ENCODE measurements around the gene SLX4IP.

The SLX4IP gene

GRCh38 chr20:10663756-10664155 is 228.7 kb downstream of the SLX4IP start:
- Histone ChIP-seq H3K4me3 (replicated peaks; ENCODE audit: insufficient read depth, low read length) (no peak overlapping the region), H3K27me3 (ENCODE audit: insufficient read depth, poor library complexity, severe bottlenecking) (no peaks in the 10 kb centered on the region), H3K27ac (replicated peaks) (no peak overlapping the region)
- no peak for DNase-seq (ENCODE audit: low read depth in 1 of 2, low spot score in 1 of 2)
- TF ChIP-seq POLR2AphosphoS5 (IDR thresholded peaks at IDR 0.05; ENCODE audit: low read depth) (no peak), CTCF (IDR thresholded peaks at IDR 0.05; ENCODE audit: insufficient read depth, low read length) (no peak), SPI1 (IDR thresholded peaks at IDR 0.05; ENCODE audit: borderline replicate concordance, low read depth) (no peak), GABPA (IDR thresholded peaks at IDR 0.05; ENCODE audit: low read depth) (no peak)
- TF ChIP-seq, protein P1, sequence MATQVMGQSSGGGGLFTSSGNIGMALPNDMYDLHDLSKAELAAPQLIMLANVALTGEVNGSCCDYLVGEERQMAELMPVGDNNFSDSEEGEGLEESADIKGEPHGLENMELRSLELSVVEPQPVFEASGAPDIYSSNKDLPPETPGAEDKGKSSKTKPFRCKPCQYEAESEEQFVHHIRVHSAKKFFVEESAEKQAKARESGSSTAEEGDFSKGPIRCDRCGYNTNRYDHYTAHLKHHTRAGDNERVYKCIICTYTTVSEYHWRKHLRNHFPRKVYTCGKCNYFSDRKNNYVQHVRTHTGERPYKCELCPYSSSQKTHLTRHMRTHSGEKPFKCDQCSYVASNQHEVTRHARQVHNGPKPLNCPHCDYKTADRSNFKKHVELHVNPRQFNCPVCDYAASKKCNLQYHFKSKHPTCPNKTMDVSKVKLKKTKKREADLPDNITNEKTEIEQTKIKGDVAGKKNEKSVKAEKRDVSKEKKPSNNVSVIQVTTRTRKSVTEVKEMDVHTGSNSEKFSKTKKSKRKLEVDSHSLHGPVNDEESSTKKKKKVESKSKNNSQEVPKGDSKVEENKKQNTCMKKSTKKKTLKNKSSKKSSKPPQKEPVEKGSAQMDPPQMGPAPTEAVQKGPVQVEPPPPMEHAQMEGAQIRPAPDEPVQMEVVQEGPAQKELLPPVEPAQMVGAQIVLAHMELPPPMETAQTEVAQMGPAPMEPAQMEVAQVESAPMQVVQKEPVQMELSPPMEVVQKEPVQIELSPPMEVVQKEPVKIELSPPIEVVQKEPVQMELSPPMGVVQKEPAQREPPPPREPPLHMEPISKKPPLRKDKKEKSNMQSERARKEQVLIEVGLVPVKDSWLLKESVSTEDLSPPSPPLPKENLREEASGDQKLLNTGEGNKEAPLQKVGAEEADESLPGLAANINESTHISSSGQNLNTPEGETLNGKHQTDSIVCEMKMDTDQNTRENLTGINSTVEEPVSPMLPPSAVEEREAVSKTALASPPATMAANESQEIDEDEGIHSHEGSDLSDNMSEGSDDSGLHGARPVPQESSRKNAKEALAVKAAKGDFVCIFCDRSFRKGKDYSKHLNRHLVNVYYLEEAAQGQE (IDR thresholded peaks at IDR 0.05; ENCODE audit: insufficient replicate concordance, low read depth): no peak

DNA sequence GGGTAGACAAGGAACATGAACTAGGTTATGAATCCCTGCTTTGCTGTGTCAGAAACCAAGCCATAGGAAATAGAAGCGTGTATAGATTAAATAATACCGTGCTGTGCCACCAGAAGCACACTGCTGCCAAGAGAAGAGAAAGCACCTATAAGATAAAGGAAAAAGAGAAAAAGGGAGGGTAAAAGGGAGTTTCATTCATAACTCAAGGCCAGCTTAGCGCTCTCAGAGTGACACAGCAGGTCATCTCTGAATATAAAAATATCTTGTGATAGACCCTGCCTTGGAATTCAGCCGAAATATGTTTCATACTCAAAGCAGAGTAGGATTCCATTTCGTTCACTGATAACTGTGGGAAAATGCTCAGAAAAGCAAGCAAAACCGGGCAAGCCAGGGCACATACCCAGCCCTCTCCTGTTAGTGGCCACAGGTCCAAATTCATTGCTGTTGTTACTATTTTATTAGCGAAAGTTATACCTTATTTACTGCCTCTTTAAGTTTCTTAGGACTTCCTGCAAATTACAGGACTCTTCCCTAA is 230.0 kb downstream of the SLX4IP start:
- DNase-seq (ENCODE audit: low read depth in 1 of 2, low spot score in 1 of 2): no peak
- Histone ChIP-seq H3K4me3 (replicated peaks; ENCODE audit: insufficient read depth, low read length) (no peak overlapping the region), H3K27ac (replicated peaks) (no peak overlapping the region)

GRCh38 chr20:10665791-10666190 is 230.7 kb downstream of the SLX4IP start:
- no peak overlapping the region for H3K27ac ChIP-seq (replicated peaks)
- no peak for DNase-seq (ENCODE audit: low read depth in 1 of 2, low spot score in 1 of 2)
- no peak overlapping the region for H3K4me3 ChIP-seq (replicated peaks; ENCODE audit: insufficient read depth, low read length)
- no peaks in the 10 kb centered on the region for H3K27me3 ChIP-seq (ENCODE audit: insufficient read depth, poor library complexity, severe bottlenecking)
- TF ChIP-seq POLR2AphosphoS5 (IDR thresholded peaks at IDR 0.05; ENCODE audit: low read depth): no peak
- no peak for TF ChIP-seq CTCF (IDR thresholded peaks at IDR 0.05; ENCODE audit: insufficient read depth, low read length)
- TF ChIP-seq GABPA (IDR thresholded peaks at IDR 0.05; ENCODE audit: low read depth): no peak
- TF ChIP-seq, protein P1 (IDR thresholded peaks at IDR 0.05; ENCODE audit: insufficient replicate concordance, low read depth): no peak
- no peak for TF ChIP-seq SPI1 (IDR thresholded peaks at IDR 0.05; ENCODE audit: borderline replicate concordance, low read depth)

More for the DNA sequence above, 230.0 kb downstream of the SLX4IP start:
- H3K27me3 ChIP-seq (ENCODE audit: insufficient read depth, poor library complexity, severe bottlenecking): no peaks in the 10 kb centered on the region
- TF ChIP-seq POLR2AphosphoS5 (IDR thresholded peaks at IDR 0.05; ENCODE audit: low read depth) (no peak), GABPA (IDR thresholded peaks at IDR 0.05; ENCODE audit: low read depth) (no peak), CTCF (IDR thresholded peaks at IDR 0.05; ENCODE audit: insufficient read depth, low read length) (no peak), SPI1 (IDR thresholded peaks at IDR 0.05; ENCODE audit: borderline replicate concordance, low read depth) (no peak)
- TF ChIP-seq, protein P1 (IDR thresholded peaks at IDR 0.05; ENCODE audit: insufficient replicate concordance, low read depth): no peak
